ENCODE measurements around the gene MAP3K5. TPM values are rescaled to one million over a fixed set of nuclear protein-coding genes. Genes with fewer than 3 reads are reported as not detected.
"Not testable (repeated sequence)": the region's sequence is repeated elsewhere in the genome, so short reads cannot be mapped to it uniquely, and the experiment has no call there.

Gene MAP3K5
- total RNA-seq, 2 experiments from 2014 or later = 15.0 to 15.1 TPM

DNA sequence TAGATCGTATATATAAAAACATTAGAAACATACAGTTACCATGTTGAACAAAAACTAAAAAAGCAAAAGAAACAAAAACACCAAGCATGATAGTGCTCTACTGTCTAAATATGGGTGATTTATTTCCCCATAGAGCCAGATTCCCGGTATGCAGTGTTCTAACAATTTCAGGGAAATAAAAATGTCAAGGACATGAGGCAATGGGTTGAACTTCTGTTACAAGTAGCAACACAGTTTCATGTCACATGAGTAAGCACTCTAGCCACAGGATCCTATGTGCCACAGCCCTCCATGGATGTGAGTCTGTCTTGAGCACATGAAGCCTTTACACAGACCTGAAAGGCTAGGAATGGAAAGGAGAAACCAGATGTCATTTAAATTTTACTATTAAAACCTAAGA, 96.0 kb downstream of the MAP3K5 start:
- H3K36me3 Mint-ChIP-seq (ENCODE audit: low read depth) = peaks cover 18% of the 10 kb centered on the region

DNA sequence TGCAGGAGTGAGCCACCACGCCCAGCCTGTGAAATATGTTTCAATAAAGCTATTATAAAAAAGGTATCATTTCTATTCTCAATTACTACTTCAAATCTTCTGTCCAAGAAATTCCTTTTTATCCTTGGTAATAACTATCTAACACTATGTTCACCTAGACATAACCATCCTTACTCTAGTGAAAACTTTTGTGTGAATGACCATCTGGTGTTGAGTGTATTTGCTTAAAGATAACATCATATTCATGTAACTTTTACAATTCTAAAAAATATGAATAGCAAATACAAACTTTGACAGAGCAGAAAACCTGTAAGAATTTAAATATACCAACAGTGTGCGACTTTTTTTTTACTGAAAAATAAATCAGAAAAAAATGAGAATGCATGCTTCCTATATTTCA, 96.9 kb downstream of the MAP3K5 start:
- no peak overlapping the region for H3K4me3 Mint-ChIP-seq
- ChIA-PET CTCF (no interaction called here), POLR2A (no interaction called here)
- no peaks in the 10 kb centered on the region for H3K9me3 Mint-ChIP-seq (ENCODE audit: insufficient read depth)
- peaks cover 22% of the 10 kb centered on the region for H3K36me3 Mint-ChIP-seq (ENCODE audit: low read depth)
- peaks cover 7% of the 10 kb centered on the region for H3K4me1 Mint-ChIP-seq (ENCODE audit: low read depth)
- no peak overlapping the region for H3K27ac Mint-ChIP-seq
- ATAC-seq (no peak), DNase-seq (no peak)
- no peaks in the 10 kb centered on the region for H3K27me3 Mint-ChIP-seq (ENCODE audit: low read depth)

More for the DNA sequence above, 96.0 kb downstream of the MAP3K5 start:
- H3K9me3 Mint-ChIP-seq (ENCODE audit: insufficient read depth) = no peaks in the 10 kb centered on the region
- ATAC-seq (no peak), DNase-seq (no peak)
- peaks cover 9% of the 10 kb centered on the region for H3K4me1 Mint-ChIP-seq (ENCODE audit: low read depth)
- POLR2A ChIA-PET = no interaction called here
- no peak overlapping the region for H3K4me3 Mint-ChIP-seq
- H3K27ac Mint-ChIP-seq = no peak overlapping the region
- no peaks in the 10 kb centered on the region for H3K27me3 Mint-ChIP-seq (ENCODE audit: low read depth)
- CTCF ChIA-PET = interaction anchor here (1.3 kb wide), 1 partner anchor 96 kb away, joined by 5 read pairs; the partner anchor contains the start of gene MAP3K5

DNA sequence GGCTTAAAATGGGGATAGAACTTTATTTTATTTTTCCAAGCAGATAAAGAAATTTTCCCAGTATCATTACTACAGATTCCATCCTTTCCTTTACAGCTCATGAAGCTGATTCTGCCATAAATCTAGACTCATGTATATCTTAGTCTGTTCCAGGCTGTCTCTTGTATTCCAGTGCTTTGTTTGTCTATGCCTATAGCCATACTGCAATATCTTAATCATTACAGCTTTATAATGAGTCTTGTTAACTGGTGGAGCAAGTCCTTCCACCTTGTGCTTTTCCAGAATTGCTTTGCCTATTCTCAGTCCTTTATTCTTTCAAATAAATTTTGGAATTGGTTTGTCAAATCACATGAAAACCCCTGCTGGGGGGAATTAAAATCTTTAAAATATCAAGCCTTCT, 99.2 kb downstream of the MAP3K5 start:
- H3K4me1 Mint-ChIP-seq (ENCODE audit: low read depth) = no peaks in the 10 kb centered on the region
- no peak overlapping the region for H3K27ac Mint-ChIP-seq
- ATAC-seq (no peak), DNase-seq (no peak)
- ChIA-PET CTCF (interaction anchor here (2.6 kb wide), 1 partner anchor 99 kb away, joined by 11 read pairs; the partner anchor contains the start of gene MAP3K5), POLR2A (no interaction called here)
- no peaks in the 10 kb centered on the region for H3K9me3 Mint-ChIP-seq (ENCODE audit: insufficient read depth)
- no peaks in the 10 kb centered on the region for H3K27me3 Mint-ChIP-seq (ENCODE audit: low read depth)
- peaks cover 31% of the 10 kb centered on the region for H3K36me3 Mint-ChIP-seq (ENCODE audit: low read depth)
- H3K4me3 Mint-ChIP-seq = no peak overlapping the region

GRCh38 chr6:136687894-136688293, 104.4 kb downstream of the MAP3K5 start:
- H3K27ac Mint-ChIP-seq; POLR2A ChIA-PET; H3K4me3 Mint-ChIP-seq; ATAC-seq; DNase-seq; H3K4me1 Mint-ChIP-seq (ENCODE audit: low read depth); H3K27me3 Mint-ChIP-seq (ENCODE audit: low read depth); H3K9me3 Mint-ChIP-seq (ENCODE audit: insufficient read depth): not testable (repeated sequence)
- H3K36me3 Mint-ChIP-seq (ENCODE audit: low read depth) = peaks cover 41% of the 10 kb centered on the region
- CTCF ChIA-PET = interaction anchor here (1.0 kb wide), 1 partner anchor 104 kb away, joined by 4 read pairs; the partner anchor contains the start of gene MAP3K5

DNA sequence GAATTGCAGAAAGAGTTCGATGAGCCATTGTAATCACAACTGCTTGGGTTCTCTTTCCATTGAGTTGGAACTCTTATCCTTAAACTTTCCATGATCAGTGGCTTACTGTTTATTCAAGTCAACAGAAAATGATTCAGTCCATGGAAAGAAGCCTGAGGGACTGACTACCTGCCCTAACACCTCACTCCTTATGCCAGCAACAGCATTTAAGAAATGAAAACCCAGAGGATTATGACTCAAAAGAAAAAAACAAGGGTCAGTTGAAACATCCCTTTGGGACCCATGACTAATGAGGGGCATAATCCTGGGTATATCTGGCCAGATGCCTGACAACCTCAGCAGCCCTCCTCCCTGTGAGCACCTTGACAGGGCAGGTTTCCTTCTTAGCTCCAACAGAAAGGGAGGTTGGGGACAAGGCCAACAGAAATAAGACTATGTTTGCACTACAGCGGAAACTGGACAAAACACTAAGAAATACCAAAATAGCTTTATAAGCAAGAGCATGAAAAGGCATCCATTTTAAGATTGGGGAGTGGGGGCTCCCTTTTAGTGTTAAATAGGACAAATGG, 106.7 kb downstream of the MAP3K5 start:
- H3K4me1 Mint-ChIP-seq (ENCODE audit: low read depth) = no peaks in the 10 kb centered on the region
- CTCF ChIA-PET = interaction anchor here (1.7 to 2.8 kb wide), 3 partner anchors 39 to 107 kb away, joined by 4 to 9 read pairs (median 7); partner anchors contain the start of gene MAP3K5

GRCh38 chr6:136684466-136684865, 107.8 kb downstream of the MAP3K5 start:
- ChIA-PET CTCF (interaction anchor here (1.7 to 2.8 kb wide), 2 partner anchors 40 to 108 kb away, joined by 7 to 9 read pairs; partner anchors contain the start of gene MAP3K5), POLR2A (no interaction called here)
- H3K27ac Mint-ChIP-seq = no peak overlapping the region
- no peaks in the 10 kb centered on the region for H3K27me3 Mint-ChIP-seq (ENCODE audit: low read depth)
- H3K4me1 Mint-ChIP-seq (ENCODE audit: low read depth) = no peaks in the 10 kb centered on the region
- H3K36me3 Mint-ChIP-seq (ENCODE audit: low read depth) = peaks cover 29% of the 10 kb centered on the region
- H3K9me3 Mint-ChIP-seq (ENCODE audit: insufficient read depth) = peaks cover 5% of the 10 kb centered on the region
- DNase-seq (no peak), ATAC-seq (no peak)
- H3K4me3 Mint-ChIP-seq = no peak overlapping the region

More for the DNA sequence above, 106.7 kb downstream of the MAP3K5 start:
- H3K9me3 Mint-ChIP-seq (ENCODE audit: insufficient read depth) = peaks cover 5% of the 10 kb centered on the region
- H3K27ac Mint-ChIP-seq = no peak overlapping the region
- POLR2A ChIA-PET = no interaction called here
- peaks cover 32% of the 10 kb centered on the region for H3K36me3 Mint-ChIP-seq (ENCODE audit: low read depth)
- ATAC-seq (no peak), DNase-seq (no peak)
- H3K4me3 Mint-ChIP-seq = no peak overlapping the region
- H3K27me3 Mint-ChIP-seq (ENCODE audit: low read depth) = no peaks in the 10 kb centered on the region

GRCh38 chr6:136683209-136683941, 108.9 kb downstream of the MAP3K5 start:
- peaks cover 5% of the 10 kb centered on the region for H3K9me3 Mint-ChIP-seq (ENCODE audit: insufficient read depth)
- peaks cover 23% of the 10 kb centered on the region for H3K36me3 Mint-ChIP-seq (ENCODE audit: low read depth)
- DNase-seq = no peak
- POLR2A ChIA-PET = no interaction called here
- CTCF ChIA-PET = no interaction called here
- no peak for ATAC-seq
- no peaks in the 10 kb centered on the region for H3K27me3 Mint-ChIP-seq (ENCODE audit: low read depth)
- H3K27ac Mint-ChIP-seq = no peak overlapping the region
- no peak overlapping the region for H3K4me3 Mint-ChIP-seq
- no peaks in the 10 kb centered on the region for H3K4me1 Mint-ChIP-seq (ENCODE audit: low read depth)

DNA sequence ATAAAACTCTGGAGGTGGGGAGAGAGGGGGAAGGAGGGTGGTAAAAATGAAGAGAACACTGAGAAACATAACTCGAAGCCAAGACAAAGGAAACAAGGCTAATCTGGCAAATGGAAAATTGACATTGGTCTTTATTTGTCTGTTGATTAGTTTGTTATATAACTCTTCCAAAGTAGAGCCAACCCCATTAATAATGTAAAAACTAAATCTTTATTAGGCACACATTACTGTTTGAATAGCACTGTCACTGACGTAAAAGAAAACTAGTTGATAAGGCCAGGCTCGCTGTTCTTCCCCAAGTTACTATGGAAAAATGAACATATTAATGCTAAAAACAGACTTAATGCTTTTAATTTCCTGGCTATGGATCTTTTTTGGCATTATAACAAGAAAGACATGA, 110.0 kb downstream of the MAP3K5 start:
- ATAC-seq (no peak), DNase-seq (no peak)
- ChIA-PET CTCF (interaction anchor here (0.8 kb wide), 1 partner anchor 24 kb away, joined by 3 read pairs; no protein-coding TSS in a partner anchor), POLR2A (interaction anchor here (1.1 kb wide), 1 partner anchor 9 kb away, joined by 3 read pairs; no protein-coding TSS in a partner anchor)
- H3K27me3 Mint-ChIP-seq (ENCODE audit: low read depth) = no peaks in the 10 kb centered on the region
- no peak overlapping the region for H3K27ac Mint-ChIP-seq
- H3K4me1 Mint-ChIP-seq (ENCODE audit: low read depth) = no peaks in the 10 kb centered on the region
- peaks cover 19% of the 10 kb centered on the region for H3K36me3 Mint-ChIP-seq (ENCODE audit: low read depth)
- no peak overlapping the region for H3K4me3 Mint-ChIP-seq
- peaks cover under 1% of the 10 kb centered on the region for H3K9me3 Mint-ChIP-seq (ENCODE audit: insufficient read depth)

GRCh38 chr6:136677822-136678221, 114.5 kb downstream of the MAP3K5 start:
- no peak for ATAC-seq
- Mint-ChIP-seq H3K36me3 (ENCODE audit: low read depth) (peaks cover 17% of the 10 kb centered on the region), H3K27me3 (ENCODE audit: low read depth) (no peaks in the 10 kb centered on the region), H3K4me1 (ENCODE audit: low read depth) (no peaks in the 10 kb centered on the region), H3K9me3 (ENCODE audit: insufficient read depth) (no peaks in the 10 kb centered on the region), H3K4me3 (no peak overlapping the region), H3K27ac (no peak overlapping the region)
- ChIA-PET CTCF (interaction anchor here (1.2 to 1.7 kb wide), 2 partner anchors 33 to 115 kb away, joined by 3 to 6 read pairs; partner anchors contain the start of gene MAP3K5), POLR2A (no interaction called here)
- DNase-seq = no peak

DNA sequence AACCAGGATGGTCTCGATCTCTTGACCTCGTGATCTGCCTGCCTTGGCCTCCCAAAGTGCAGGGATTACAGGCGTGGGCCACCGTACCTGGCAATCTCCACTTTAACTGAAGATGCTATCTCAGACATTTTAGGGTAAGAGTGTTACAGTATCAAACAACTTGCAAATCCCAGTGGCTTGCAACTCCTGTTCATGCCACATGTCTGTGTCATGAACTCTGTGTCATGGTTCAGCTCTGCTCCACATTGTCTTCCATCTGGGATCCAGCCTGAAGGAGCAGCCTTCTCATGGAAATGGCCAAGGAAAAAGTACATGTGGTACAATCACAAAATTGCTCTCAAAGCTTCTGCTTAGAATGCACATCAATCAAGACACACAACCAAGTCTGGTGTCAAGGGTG, 114.9 kb downstream of the MAP3K5 start:
- H3K36me3 Mint-ChIP-seq (ENCODE audit: low read depth) = peaks cover 18% of the 10 kb centered on the region
- no peak overlapping the region for H3K27ac Mint-ChIP-seq
- ChIA-PET POLR2A (no interaction called here), CTCF (interaction anchor here (1.2 to 1.3 kb wide), 2 partner anchors 33 to 115 kb away, joined by 3 read pairs; partner anchors contain the start of gene MAP3K5)
- no peaks in the 10 kb centered on the region for H3K4me1 Mint-ChIP-seq (ENCODE audit: low read depth)
- no peak for ATAC-seq
- no peaks in the 10 kb centered on the region for H3K27me3 Mint-ChIP-seq (ENCODE audit: low read depth)
- no peak overlapping the region for H3K4me3 Mint-ChIP-seq
- no peaks in the 10 kb centered on the region for H3K9me3 Mint-ChIP-seq (ENCODE audit: insufficient read depth)
- no peak for DNase-seq

DNA sequence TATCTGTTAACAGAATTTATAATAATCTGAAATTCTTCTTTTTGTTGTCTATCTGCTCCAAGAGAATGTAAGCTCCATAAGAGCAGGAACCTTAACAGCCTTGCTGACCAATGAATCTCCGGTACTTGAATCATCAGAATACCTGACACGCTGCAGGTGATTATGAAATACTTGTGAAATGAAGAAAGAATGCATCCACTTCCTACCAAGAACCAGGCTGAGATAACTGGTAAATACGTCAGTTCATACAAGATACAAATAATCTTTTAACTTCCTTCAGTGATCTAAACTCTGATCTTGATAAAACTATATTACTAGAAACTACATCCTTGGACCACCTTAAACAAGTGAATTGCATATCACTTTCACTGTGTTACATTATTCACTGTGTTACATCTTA, 116.2 kb downstream of the MAP3K5 start:
- Mint-ChIP-seq H3K36me3 (ENCODE audit: low read depth) (peaks cover 20% of the 10 kb centered on the region), H3K9me3 (ENCODE audit: insufficient read depth) (no peaks in the 10 kb centered on the region), H3K27me3 (ENCODE audit: low read depth) (no peaks in the 10 kb centered on the region), H3K27ac (no peak overlapping the region), H3K4me1 (ENCODE audit: low read depth) (no peaks in the 10 kb centered on the region), H3K4me3 (no peak overlapping the region)
- POLR2A ChIA-PET = no interaction called here
- DNase-seq (no peak), ATAC-seq (no peak)
- CTCF ChIA-PET = interaction anchor here (1.3 kb wide), 1 partner anchor 116 kb away, joined by 3 read pairs; the partner anchor contains the start of gene MAP3K5

- no peak for ATAC-seq
- no peaks in the 10 kb centered on the region for H3K9me3 Mint-ChIP-seq (ENCODE audit: insufficient read depth)
- H3K27ac Mint-ChIP-seq = no peak overlapping the region
- peaks cover 20% of the 10 kb centered on the region for H3K36me3 Mint-ChIP-seq (ENCODE audit: low read depth)
- no peaks in the 10 kb centered on the region for H3K27me3 Mint-ChIP-seq (ENCODE audit: low read depth)
- CTCF ChIA-PET = interaction anchor here (1.4 kb wide), 1 partner anchor 119 kb away, joined by 5 read pairs; the partner anchor contains the start of gene MAP3K5
- no peaks in the 10 kb centered on the region for H3K4me1 Mint-ChIP-seq (ENCODE audit: low read depth)
- DNase-seq = no peak
- no peak overlapping the region for H3K4me3 Mint-ChIP-seq
- POLR2A ChIA-PET = no interaction called here
Measured at GRCh38 chr6:136673571-136673970, 118.7 kb downstream of the MAP3K5 start.
